GM18873 (cell line): ENCODE measurements around the gene RNF207.

ENCODE experiments used
- ATAC-seq: cut with Tn5 transposase; IDR thresholded peaks from one replicate; pipeline ENCODE4 v1.9.1; 2021; ENCODE audit warnings: mild to moderate bottlenecking, moderate library complexity, moderate number of reproducible peaks; ENCODE audit not compliant: unreplicated experiment, low FRiP score

RNF207 gene

DNA sequence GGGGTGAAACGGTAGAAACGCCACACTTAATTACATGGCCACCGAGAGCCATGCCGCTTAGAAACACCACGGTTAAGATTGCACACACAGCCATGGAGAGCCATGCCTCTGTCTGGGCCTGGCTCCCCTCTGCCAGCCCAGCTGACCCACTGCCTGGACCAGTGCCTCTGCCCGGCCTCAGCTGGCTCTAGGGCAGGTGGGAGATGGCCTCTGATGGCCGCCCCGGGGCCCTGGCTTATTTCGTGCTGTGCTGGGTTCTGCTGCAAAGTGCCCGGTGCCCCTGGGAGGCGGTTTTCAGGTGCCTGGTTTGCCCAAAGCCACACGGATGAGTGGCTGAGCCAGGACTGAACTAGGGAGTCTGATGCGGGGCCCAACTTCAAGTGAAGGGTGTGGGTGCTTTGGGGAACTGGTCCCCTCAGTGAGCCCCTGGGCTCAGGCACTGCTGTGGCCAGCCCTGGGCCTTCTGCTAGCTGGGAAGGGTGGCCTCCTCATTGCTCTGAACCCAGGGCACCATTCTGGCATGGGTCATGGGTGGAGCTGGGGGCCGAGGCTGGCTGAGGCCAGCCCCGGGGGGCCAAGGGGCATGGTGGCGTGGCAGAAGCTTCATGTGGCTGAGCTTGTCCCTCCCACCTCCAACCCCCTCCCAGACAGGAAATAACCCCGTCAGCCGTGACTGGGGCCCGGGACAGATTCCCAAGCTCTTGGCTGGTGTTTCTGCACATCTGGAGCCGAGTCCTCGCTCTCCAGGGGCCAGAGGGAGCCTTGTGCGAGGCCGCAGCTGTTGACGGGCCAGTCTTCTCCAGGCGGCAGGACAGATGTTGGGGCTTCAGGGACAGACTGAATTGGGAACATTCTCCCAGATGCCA is 56.9 kb downstream of the RNF207 start:
- no peak for ATAC-seq

DNA sequence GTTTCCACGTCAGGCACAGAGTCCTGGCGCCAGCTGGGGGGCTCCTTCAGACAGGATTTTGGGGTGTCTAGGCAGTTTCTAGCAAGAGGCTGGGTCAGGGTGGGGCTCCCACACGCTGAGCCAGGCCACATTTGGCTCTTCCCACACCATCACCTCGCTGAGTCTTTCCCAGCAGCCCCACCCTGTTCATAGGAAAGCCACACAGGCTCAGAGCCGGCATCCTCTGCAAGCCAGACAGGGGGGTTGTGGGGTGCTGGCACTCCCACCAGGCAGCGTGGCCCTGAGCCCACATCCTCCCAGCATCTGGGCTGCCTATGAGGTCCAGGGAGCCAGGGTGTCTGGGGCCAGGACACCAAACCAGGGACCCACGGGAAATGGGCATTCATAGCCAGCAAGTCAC is 57.8 kb downstream of the RNF207 start:
- no peak for ATAC-seq

DNA sequence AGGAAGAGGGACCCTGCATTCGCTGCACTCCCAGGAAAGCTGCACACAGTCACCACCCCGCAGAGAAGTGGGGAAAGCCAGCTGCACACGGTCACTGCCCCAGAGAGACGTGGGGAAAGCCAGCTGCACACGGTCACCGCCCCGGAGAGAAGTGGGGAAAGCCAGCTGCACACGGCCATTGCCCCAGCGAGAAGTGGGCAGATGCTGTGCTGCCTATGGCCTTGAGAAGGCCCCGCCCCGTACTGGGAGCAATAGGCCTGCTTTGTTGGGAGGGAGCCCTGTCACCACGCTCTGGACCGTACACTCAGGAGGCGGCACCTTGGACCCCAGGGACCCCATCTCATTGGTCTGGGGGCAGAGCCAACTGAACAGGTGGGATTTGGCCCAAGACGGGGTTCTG is 59.2 kb downstream of the RNF207 start:
- no peak for ATAC-seq

DNA sequence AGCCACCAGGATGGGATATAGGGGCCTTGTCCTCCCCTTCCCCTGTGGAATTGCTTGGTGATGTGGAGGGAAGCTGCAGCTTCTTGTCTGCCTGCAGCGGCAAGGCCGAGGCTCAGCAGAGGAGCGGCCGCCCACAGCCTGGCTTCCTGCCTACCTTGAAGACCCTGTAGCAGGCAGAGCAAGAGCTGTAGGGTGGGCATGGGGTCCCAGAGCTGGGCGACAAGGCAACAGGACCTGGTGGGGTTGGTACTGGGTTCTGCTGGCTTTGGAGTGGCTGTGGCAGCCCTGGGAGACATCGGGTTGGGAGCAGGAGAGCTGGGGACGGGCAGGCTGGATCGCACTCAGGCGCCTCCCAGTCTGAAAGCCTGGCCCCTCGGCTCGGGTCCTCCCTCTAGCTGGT is 60.7 kb downstream of the RNF207 start:
- ATAC-seq: no peak

DNA sequence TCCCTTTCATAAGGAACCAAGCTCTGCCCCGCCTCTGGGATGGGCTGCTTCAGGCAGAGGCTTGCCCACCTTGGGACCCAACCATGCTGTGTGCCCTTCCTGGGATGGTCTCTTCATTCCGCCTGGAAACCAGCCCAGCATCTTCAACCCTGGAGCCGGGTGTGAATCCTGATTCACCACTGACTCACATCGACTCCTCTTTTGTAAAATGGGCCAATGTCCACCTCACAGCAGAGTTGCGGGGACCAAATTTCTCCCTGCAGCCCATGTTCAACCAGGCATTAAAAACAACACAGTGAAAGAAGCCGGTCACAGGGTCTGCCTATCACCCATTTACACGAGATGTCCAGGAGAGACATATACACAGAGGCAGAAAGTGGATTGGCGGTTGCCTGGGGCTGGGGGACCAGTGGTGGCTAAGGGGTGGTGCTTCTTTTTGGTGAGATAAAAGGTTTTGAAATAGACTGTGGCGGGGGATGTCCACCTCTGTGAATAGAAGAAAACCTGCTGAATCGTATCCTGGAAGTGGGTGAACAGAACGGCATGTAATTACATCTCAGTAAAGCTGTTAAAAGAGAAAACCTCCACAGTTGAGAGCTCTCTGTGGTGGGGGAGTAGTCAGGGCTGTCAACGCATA is 61.9 kb downstream of the RNF207 start:
- ATAC-seq: no peak

DNA sequence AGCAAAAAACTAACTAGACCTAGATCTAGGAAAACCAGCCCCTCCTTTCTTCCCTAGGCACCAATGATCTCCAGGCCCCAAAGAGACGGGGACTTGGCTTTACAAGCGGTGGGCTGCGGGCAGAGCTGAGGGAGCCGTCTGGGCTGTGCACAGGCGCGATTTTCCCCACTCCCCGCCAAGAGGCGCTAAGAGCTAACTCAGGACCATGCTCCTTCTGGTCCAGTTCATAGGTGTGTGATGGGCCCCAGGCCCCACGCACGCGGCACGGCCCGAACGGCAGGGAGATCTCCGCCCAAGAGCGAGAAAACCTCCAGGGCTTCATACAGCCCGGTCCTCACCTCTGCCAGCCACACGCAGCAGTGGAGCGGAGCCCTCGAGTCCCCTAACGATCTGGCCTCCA is 62.5 kb downstream of the RNF207 start:
- no peak for ATAC-seq

DNA sequence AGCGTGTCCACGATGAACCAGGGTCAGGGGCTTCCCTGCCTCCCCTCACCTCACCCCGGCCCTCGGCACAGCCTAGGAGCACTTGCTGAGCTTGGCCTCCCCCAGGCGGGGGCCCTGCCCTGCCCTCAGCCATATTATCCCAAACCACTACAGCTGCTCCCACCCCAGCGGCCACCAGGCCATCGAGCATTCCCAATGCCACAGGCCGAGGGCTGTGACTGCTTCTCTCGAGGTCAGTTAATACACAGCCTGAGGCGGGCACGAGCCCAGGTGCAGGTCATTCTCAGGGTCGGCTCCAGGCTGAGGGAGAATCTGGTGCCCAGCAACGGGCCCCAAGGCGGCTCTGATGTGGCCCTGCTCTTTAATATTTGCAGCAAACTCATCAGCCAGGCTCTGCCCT is 63.4 kb downstream of the RNF207 start:
- ATAC-seq: no peak

DNA sequence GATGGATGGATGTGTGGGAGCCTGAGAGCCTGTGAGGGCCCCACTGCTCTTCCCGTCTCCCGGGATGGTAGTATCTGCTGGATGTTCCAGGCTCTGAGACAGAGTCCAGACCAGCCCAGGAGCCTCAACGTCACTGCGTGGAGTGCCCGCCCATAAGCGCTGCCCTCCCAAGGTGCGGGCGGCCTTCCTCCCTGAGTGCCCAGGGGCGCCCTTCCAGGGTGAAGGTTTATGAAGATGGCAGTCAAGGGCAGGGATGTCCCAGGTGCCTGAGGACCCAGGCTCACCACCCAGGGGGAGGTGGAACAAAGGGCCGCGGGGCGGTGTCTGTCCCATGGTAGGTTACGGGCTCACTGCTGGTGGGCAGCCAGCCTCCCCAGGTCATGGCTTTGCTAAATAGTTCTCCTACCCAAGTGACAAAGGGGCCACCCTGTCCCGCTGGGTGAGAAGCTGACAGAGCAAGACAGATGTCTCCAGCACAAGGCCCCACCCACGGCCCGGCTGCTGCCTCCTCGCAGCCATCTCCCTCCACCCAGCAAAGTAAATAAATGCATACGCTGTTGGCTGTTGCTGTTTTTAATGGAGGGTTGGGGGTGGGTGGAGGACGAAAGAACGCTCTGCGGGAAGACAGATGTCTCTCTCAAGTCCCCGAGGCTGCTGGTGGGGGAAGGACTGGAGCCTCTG is 63.9 kb downstream of the RNF207 start:
- no peak for ATAC-seq

DNA sequence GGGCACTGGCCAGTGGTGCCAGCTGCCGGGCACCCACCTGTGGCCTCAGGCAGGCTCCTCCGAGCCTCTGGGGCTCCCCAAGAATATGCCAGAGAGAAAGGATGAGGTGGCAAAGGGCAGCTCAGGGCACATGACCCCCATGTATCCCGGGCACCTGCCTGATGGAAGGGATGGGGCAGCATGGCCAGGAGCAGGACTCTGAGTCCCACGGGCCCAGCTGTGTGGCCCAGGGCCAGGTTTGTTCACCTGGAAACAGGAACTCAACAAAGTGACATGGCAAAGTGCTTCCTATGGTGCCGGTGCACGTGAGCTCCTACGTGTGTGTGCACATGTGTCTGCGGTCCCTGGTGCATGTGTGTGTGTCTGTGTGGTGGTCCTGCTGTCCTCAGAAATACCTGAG is 64.5 kb downstream of the RNF207 start:
- no peak for ATAC-seq
